ENCODE data around the gene ANKRD44.

ANKRD44 gene

GRCh38 chr2:197168705-197169104 is 141.9 kb downstream of the ANKRD44 start:
- peak; percentile 19 for DNase-seq

- DNase-seq = no peak
Observed at GRCh38 chr2:197167608-197168314, 142.8 kb downstream of the ANKRD44 start.

- DNase-seq = no peak
Observed at GRCh38 chr2:197165020-197165419, 145.6 kb downstream of the ANKRD44 start.

GRCh38 chr2:197164141-197164754 is 146.3 kb downstream of the ANKRD44 start:
- no peak for DNase-seq

- no peak for DNase-seq
Observed at GRCh38 chr2:197163712-197164140, 146.9 kb downstream of the ANKRD44 start.

- no peak for DNase-seq
Observed at GRCh38 chr2:197161774-197162173, 148.8 kb downstream of the ANKRD44 start.

GRCh38 chr2:197159661-197160211 is 150.8 kb downstream of the ANKRD44 start:
- no peak for DNase-seq

- DNase-seq = no peak
Observed at GRCh38 chr2:197158591-197159550, 151.7 kb downstream of the ANKRD44 start.

GRCh38 chr2:197157879-197158537 is 152.6 kb downstream of the ANKRD44 start:
- no peak for DNase-seq

- no peak for DNase-seq
Observed at GRCh38 chr2:197156771-197157170, 153.8 kb downstream of the ANKRD44 start.

- no peak for DNase-seq
Observed at GRCh38 chr2:197152451-197153228, 157.9 kb downstream of the ANKRD44 start.

- no peak for DNase-seq
Observed at GRCh38 chr2:197149546-197149945, 161.0 kb downstream of the ANKRD44 start.

GRCh38 chr2:197148401-197148800 is 162.2 kb downstream of the ANKRD44 start:
- DNase-seq = no peak

- no peak for DNase-seq
Observed at GRCh38 chr2:197147942-197148341, 162.6 kb downstream of the ANKRD44 start.

- DNase-seq = no peak
Observed at GRCh38 chr2:197146995-197147394, 163.6 kb downstream of the ANKRD44 start.

- no peak for DNase-seq
Observed at GRCh38 chr2:197145471-197146056, 165.0 kb downstream of the ANKRD44 start.

GRCh38 chr2:197144183-197144582 is 166.4 kb downstream of the ANKRD44 start:
- no peak for DNase-seq

- no peak for DNase-seq
Observed at GRCh38 chr2:197141702-197142473, 168.7 kb downstream of the ANKRD44 start.

- DNase-seq = no peak
Observed at GRCh38 chr2:197140045-197140444, 170.5 kb downstream of the ANKRD44 start.

GRCh38 chr2:197138506-197138905 is 172.1 kb downstream of the ANKRD44 start:
- DNase-seq = no peak
